Heart right ventricle (tissue), 16 donors: ENCODE data around the gene MRTFA. TPM values are rescaled to one million over a fixed set of nuclear protein-coding genes. Genes with fewer than 3 reads are reported as not detected.
"Not testable (repeated sequence)": the region's sequence is repeated elsewhere in the genome, so short reads cannot be mapped to it uniquely, and the experiment has no call there.

Experiments
- ATAC-seq, 8 donors: fragments of 200-7000 bp; cut with Tn5 transposase; one replicate each; pipeline ENCODE4 v1.9.1; 2020; ENCODE audit warnings: mild to moderate bottlenecking in 8 of 8, moderate library complexity in 8 of 8, moderate number of reproducible peaks in 1 of 8
- DNase-seq, 2 donors: peaks; one replicate each; pipeline ENCODE4 v3.0.0-alpha.2; 2020
- H3K27ac ChIP-seq, 10 donors: fragments of 200-600 bp; sonication (generic) in 2 of 10; one replicate each; pipeline versions ENCODE4 v1.5.0 to v1.8.0; 2020 to 2022; ENCODE audit warnings: mild to moderate bottlenecking in 3 of 10
- H3K27me3 ChIP-seq, 7 donors: fragments of 200-600 bp; one replicate each; pipeline ENCODE4 v1.8.0; 2021 to 2022; ENCODE audit warnings: mild to moderate bottlenecking in 2 of 7
- H3K36me3 ChIP-seq, 9 donors: fragments of 200-600 bp; sonication (generic) in 1 of 9; one replicate each; pipeline versions ENCODE4 v1.5.0 to v1.8.0; 2020 to 2022; ENCODE audit warnings: mild to moderate bottlenecking in 2 of 9
- H3K4me1 ChIP-seq, 9 donors: fragments of 200-600 bp; sonication (generic) in 1 of 9; one replicate each; pipeline versions ENCODE4 v1.5.0 to v1.8.0; 2020 to 2022; ENCODE audit warnings: mild to moderate bottlenecking in 4 of 9
- H3K4me3 ChIP-seq, 10 donors: fragments of 200-600 bp; sonication (generic) in 2 of 10; one replicate each; pipeline versions ENCODE4 v1.5.0 to v1.8.0; 2020 to 2022; ENCODE audit warnings: mild to moderate bottlenecking in 7 of 10, moderate library complexity in 2 of 10
- H3K9me3 ChIP-seq, 11 donors: fragments of 200-600 bp in 10 of 11; sonication (generic) in 2 of 11; one replicate each; pipeline versions ENCODE4 v1.5.0 to v1.8.0; 2013 to 2022; ENCODE audit warnings: mild to moderate bottlenecking in 2 of 11, control low read depth in 1 of 11, moderate library complexity in 1 of 11
- CTCF ChIP-seq, 9 donors: fragments of 200-600 bp; sonication (generic) in 2 of 9; IDR thresholded peaks; one replicate each; pipeline versions ENCODE4 v1.5.0 to v1.8.0; 2021 to 2022; ENCODE audit warnings: antibody characterized with exemption in 9 of 9, mild to moderate bottlenecking in 5 of 9, moderate library complexity in 1 of 9
- WGBS, 2 donors: extraction: QIAGEN DNeasy Blood & Tissue Kit; methylation state at CpG; one replicate each; pipeline ENCODE4 v1.1.7; 2013; ENCODE audit warnings: inconsistent platforms in 1 of 2; 5-methylcytosine and 5-hydroxymethylcytosine counted together
- intact Hi-C, 10 donors: fragments of 100-400 bp; cut with DNase I; formaldehyde crosslinking; loops; one replicate each; pipeline versions ENCODE4 v1.11.1 to v1.14.2; 2022
- polyA plus RNA-seq, 2 donors: library from polyadenylated mRNA; stranded (reverse); fragments of 200-250 nt; gene quantifications; one replicate each; pipeline ENCODE4 v1.2.3, GENCODE V29; 2013
- total RNA-seq, 10 donors: library from RNA; stranded (reverse); fragmentation: NEBNext Ultra II Directional in 3 of 10; extraction: Animal tissue kit (Norgen Biotek cat#: 25700) in 3 of 10; gene quantifications; one replicate each; pipeline versions ENCODE4 v1.2.1 to v1.2.4, GENCODE V29; 2021 to 2023
- donor health status: Arrhythmogenic right ventricular cardiomyopathy.
- donor health status: ischemic (EF 13 %, LVEDD 7.1; RV severe dilation, severe dysfunction).
- donor health status: healthy with polysubstance abuse.
- donor health status: DM: no; HTN: yes; CAD: no.
- donor health status: DM: no; HTN: no; CAD: no.
- donor health status: ischemic (EF 25% LVEDD 6.9; RV normal size, moderate dysfunction).
- donor health status: ischemic (EF 25% LVEDD 5.7; RV mildly dilated, moderate dysfunction).
- donor health status: healthy.
- donor health status: DM: yes; HTN: yes; CAD: no.
- donor health status: Ischemic cardiomyopathy.
- donor health status: ischemic (EF 35%, LVEDD 5.7; RV mildly dilated, moderate dysfunction).
- donor health status: nonischemic (EF 11% LVEDD 7.7; RV severe dilation, severe dysfunction).
- donor health status: DM: yes; HTN: yes; CAD: no.
- donor health status: PGD.
- donor health status: ischemic (EF 29% LVEDD 5.4; RV normal size, mild dysfunction).
- donor health status: nonischemic (EF 23%, LVEDD 6.1; RV moderate dilation, normal function).

The MRTFA gene
- total and polyA plus RNA-seq, 12 donors, result 13.2 to 30.9 (median 18.9) TPM

- Histone ChIP-seq H3K27ac (no peak overlapping the region), H3K9me3 (no peaks in the 10 kb centered on the region), H3K4me3 (no peak overlapping the region), H3K36me3 (no peaks in the 10 kb centered on the region), H3K4me1 (peaks cover 3 to 75% (median 46%) of the 10 kb centered on the region in 9 donors), H3K27me3 (no peaks in the 10 kb centered on the region)
- no peak for DNase-seq
- ATAC-seq, result peak in 2 of 8 donors; percentile 32 to 34
- intact Hi-C loops, result no loop called here
- no peak for TF ChIP-seq CTCF (IDR thresholded peaks at IDR 0.05)
- WGBS, 2 donors, result 54 to 59% methylated on average over 4 of the region's 4 CpGs
Measured at GRCh38 chr22:40603088-40603605, 33.4 kb downstream of the MRTFA start.

DNA sequence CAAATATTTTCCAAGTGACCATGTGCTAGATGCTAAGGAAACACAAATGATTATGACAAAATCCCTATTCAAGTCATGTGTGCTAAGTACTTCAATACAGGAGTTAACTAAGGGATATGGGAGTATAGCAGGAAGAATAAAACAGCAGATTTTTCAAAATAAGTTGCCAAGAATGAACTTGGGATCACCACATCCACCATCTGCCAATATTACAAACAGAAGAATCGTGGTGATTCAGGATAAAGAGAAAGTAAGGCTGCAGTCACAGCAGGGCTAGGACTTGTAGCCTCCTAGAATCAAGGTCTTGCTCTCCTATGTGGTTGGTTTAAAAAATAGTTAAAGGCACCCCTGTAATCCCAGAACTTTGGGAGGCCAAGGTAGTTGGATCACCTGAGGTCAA, 34.3 kb downstream of the MRTFA start:
- H3K4me1 ChIP-seq, result peaks cover 3 to 75% (median 53%) of the 10 kb centered on the region in 9 donors
- peak in 3 of 8 donors; percentile 12 to 30 (median 23) for ATAC-seq
- H3K27ac ChIP-seq, result no peak overlapping the region

DNA sequence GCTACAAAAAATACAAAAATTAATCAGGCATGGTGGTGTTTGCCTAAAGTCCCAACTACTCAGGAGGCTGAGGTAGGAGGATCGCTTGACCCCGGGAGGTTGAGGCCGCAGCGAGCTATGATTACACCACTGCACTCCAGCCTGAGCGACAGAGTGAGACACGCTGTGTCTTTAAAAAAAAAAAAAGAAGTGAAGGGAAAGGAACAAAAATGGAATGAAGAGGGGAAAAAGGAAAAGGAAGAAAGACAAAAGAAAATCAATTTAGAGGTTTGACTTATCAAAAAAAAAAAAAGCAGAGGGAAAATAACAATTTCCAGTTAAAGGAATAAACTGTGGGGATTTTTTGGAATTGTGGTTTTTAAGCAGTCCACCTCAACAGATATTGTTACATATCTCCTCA, 36.8 kb downstream of the MRTFA start:
- intact Hi-C loops, result loop anchor here in 2 of 10 donors (2.0 to 10.0 kb wide), 2 partner anchors 75 to 85 kb away; no protein-coding TSS in a partner anchor
- 96 to 97% methylated on average over 6 of the region's 6 CpGs for WGBS, 2 donors
- Histone ChIP-seq H3K9me3 (no peaks in the 10 kb centered on the region), H3K36me3 (no peaks in the 10 kb centered on the region), H3K27me3 (no peaks in the 10 kb centered on the region), H3K27ac (no peak overlapping the region), H3K4me3 (no peak overlapping the region), H3K4me1 (peaks cover 3 to 77% (median 52%) of the 10 kb centered on the region in 9 donors)
- DNase-seq, result no peak
- TF ChIP-seq CTCF (IDR thresholded peaks at IDR 0.05), result no peak
- no peak for ATAC-seq

More for the DNA sequence above, 34.3 kb downstream of the MRTFA start:
- WGBS, 2 donors, result 66 to 72% methylated on average over 1 of the region's 1 CpG
- intact Hi-C loops, result no loop called here
- DNase-seq, result no peak
- Histone ChIP-seq H3K9me3 (no peaks in the 10 kb centered on the region), H3K4me3 (no peak overlapping the region), H3K27me3 (no peaks in the 10 kb centered on the region), H3K36me3 (no peaks in the 10 kb centered on the region)
- TF ChIP-seq CTCF (IDR thresholded peaks at IDR 0.05), result no peak

DNA sequence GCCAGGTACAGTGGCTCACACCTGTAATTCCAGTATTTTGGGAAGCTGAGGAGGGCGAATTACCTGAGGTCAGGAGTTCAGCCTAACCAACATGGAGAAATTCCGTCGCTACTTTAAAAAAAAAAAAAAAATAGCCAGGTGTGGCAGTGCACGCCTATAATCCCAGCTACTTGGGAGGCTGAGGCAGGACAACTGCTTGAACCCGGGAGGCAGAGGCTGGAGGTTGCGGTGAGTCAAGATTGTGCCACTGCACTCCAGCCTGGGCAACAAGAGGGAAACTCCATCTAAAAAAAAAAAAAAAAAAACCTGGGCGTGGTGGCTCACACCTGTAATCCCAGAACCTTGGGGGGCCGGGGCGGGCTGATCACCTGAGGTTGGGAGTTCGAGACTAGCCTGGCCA, 37.8 kb downstream of the MRTFA start:
- intact Hi-C loops, result loop anchor here in 2 of 10 donors (2.0 to 10.0 kb wide), 2 partner anchors 74 to 84 kb away; no protein-coding TSS in a partner anchor
- H3K27ac ChIP-seq, H3K27me3 ChIP-seq, H3K36me3 ChIP-seq, DNase-seq, H3K9me3 ChIP-seq, H3K4me3 ChIP-seq, ATAC-seq: not testable (repeated sequence)
- H3K4me1 ChIP-seq, result peaks cover 3 to 85% (median 61%) of the 10 kb centered on the region in 9 donors
- WGBS, 2 donors, result 97 to 98% methylated on average over 10 of the region's 10 CpGs
